OCI-LY1 (cell line): ENCODE data around the gene PHF14.
"Not testable (repeated sequence)": the region's sequence is repeated elsewhere in the genome, so short reads cannot be mapped to it uniquely, and the experiment has no call there.

Source experiments
- H2AFZ ChIP-seq: fragments of 200-600 bp; sonication (generic), shearing (Covaris generic); 2 replicates; pipeline ENCODE4 v1.6.0; 2014; ENCODE audit warnings: antibody characterized with exemption, mild to moderate bottlenecking, low read length
- H3F3A ChIP-seq: fragments of 200-600 bp; sonication (generic), shearing (Covaris generic); 2 replicates; pipeline ENCODE4 v1.6.0; 2014; ENCODE audit warnings: mild to moderate bottlenecking, antibody characterized with exemption, low read length, moderate library complexity; ENCODE audit not compliant: insufficient read depth
- H3K27ac ChIP-seq: fragments of 200-600 bp; sonication (generic); 2 replicates; pipeline ENCODE4 v1.5.1; 2014; ENCODE audit warnings: low read length, mixed run types, mild to moderate bottlenecking, low read depth; ENCODE audit not compliant: poor library complexity, severe bottlenecking
- H3K27me3 ChIP-seq: fragments of 200-600 bp; sonication (generic); 2 replicates; pipeline ENCODE4 v1.6.0; 2014; ENCODE audit warnings: antibody characterized with exemption, mild to moderate bottlenecking, low read length, moderate library complexity; ENCODE audit not compliant: insufficient read depth
- H3K36me3 ChIP-seq: fragments of 200-600 bp; sonication (generic); 2 replicates; pipeline ENCODE4 v1.6.1; 2014; ENCODE audit warnings: mild to moderate bottlenecking, antibody characterized with exemption, low read length, moderate library complexity, mixed read lengths; ENCODE audit not compliant: insufficient read depth
- H3K4me1 ChIP-seq: fragments of 200-600 bp; sonication (generic); 2 replicates; pipeline ENCODE4 v1.5.1; 2014; ENCODE audit warnings: mild to moderate bottlenecking, low read length, moderate library complexity; ENCODE audit not compliant: insufficient read depth, severe bottlenecking
- H3K4me2 ChIP-seq: fragments of 200-600 bp; sonication (generic), shearing (Covaris generic); 2 replicates; pipeline ENCODE4 v1.6.1; 2014; ENCODE audit warnings: low read length
- H3K4me3 ChIP-seq: fragments of 200-600 bp; sonication (generic); 2 replicates; pipeline ENCODE4 v1.5.1; 2014; ENCODE audit warnings: low read length, low read depth, mild to moderate bottlenecking, mixed read lengths; ENCODE audit not compliant: poor library complexity, severe bottlenecking
- H3K79me2 ChIP-seq: fragments of 200-600 bp; shearing (Covaris generic); 2 replicates; pipeline ENCODE4 v1.6.1; 2016; ENCODE audit warnings: mixed run types, low read length, mixed read lengths; ENCODE audit not compliant: insufficient read depth
- H3K9ac ChIP-seq: fragments of 200-600 bp; sonication (generic), shearing (Covaris generic); 2 replicates; pipeline ENCODE4 v1.6.1; 2014; ENCODE audit warnings: mild to moderate bottlenecking, low read length, mixed read lengths
- H3K9me2 ChIP-seq: fragments of 200-600 bp; sonication (generic), shearing (Covaris generic); 2 replicates; pipeline ENCODE4 v1.6.1; 2014; ENCODE audit warnings: low read depth, mild to moderate bottlenecking, low read length, mixed read lengths
- H3K9me3 ChIP-seq: fragments of 200-600 bp; shearing (Covaris generic); 2 replicates; pipeline ENCODE4 v1.6.1; 2014; ENCODE audit warnings: low read length, mixed read lengths
- H4K20me1 ChIP-seq: fragments of 200-600 bp; sonication (generic), shearing (Covaris generic); 2 replicates; pipeline ENCODE4 v1.6.0; 2016; ENCODE audit warnings: mild to moderate bottlenecking, low read length; ENCODE audit not compliant: insufficient read depth
- CTCF ChIP-seq: fragments of 200-600 bp; sonication (generic), shearing (Covaris generic); IDR thresholded peaks from 2 replicates; pipeline ENCODE4 v1.5.1; 2017; ENCODE audit warnings: mild to moderate bottlenecking, antibody characterized with exemption, low read length, moderate library complexity, mixed read lengths
- EZH2 ChIP-seq: fragments of 200-600 bp; sonication (generic), shearing (Covaris generic); IDR thresholded peaks from 2 replicates; pipeline ENCODE4 v1.8.0; 2017; ENCODE audit warnings: borderline replicate concordance, mixed run types, mild to moderate bottlenecking, antibody characterized with exemption, low read length, moderate library complexity, mixed read lengths

The PHF14 gene

GRCh38 chr7:10981317-10981716 lies 7.6 kb downstream of the PHF14 start:
- no peak overlapping the region for H2AFZ ChIP-seq
- H3K9me3 ChIP-seq = no peaks in the 10 kb centered on the region
- peaks cover 86% of the 10 kb centered on the region for H3K36me3 ChIP-seq
- no peaks in the 10 kb centered on the region for H3F3A ChIP-seq
- H3K9ac ChIP-seq = no peak overlapping the region
- no peak overlapping the region for H3K27ac ChIP-seq
- H3K4me3 ChIP-seq = no peak overlapping the region
- H4K20me1 ChIP-seq = no peaks in the 10 kb centered on the region
- H3K79me2 ChIP-seq = peaks cover 57% of the 10 kb centered on the region
- H3K9me2 ChIP-seq = no peaks in the 10 kb centered on the region
- no peaks in the 10 kb centered on the region for H3K27me3 ChIP-seq
- peaks cover 9% of the 10 kb centered on the region for H3K4me1 ChIP-seq
- no peak overlapping the region for H3K4me2 ChIP-seq
- no peak for TF ChIP-seq CTCF
- TF ChIP-seq EZH2 = no peak

GRCh38 chr7:10990748-10991147 lies 17.1 kb downstream of the PHF14 start:
- not testable (repeated sequence) for H3K27ac ChIP-seq, H4K20me1 ChIP-seq, H3K9me3 ChIP-seq, H3K79me2 ChIP-seq, H3K9ac ChIP-seq, H3K4me1 ChIP-seq, H3K9me2 ChIP-seq, H3F3A ChIP-seq, H3K4me2 ChIP-seq, H2AFZ ChIP-seq, H3K27me3 ChIP-seq, H3K4me3 ChIP-seq
- peaks cover 74% of the 10 kb centered on the region for H3K36me3 ChIP-seq

- not testable (repeated sequence) for H3K4me1 ChIP-seq, H4K20me1 ChIP-seq, H3K4me2 ChIP-seq, H3K9me2 ChIP-seq, H3F3A ChIP-seq, H3K9ac ChIP-seq, H3K9me3 ChIP-seq, H3K27me3 ChIP-seq, H3K27ac ChIP-seq, H2AFZ ChIP-seq, H3K4me3 ChIP-seq
- Histone ChIP-seq H3K79me2 (peaks cover 34% of the 10 kb centered on the region), H3K36me3 (peaks cover 64% of the 10 kb centered on the region)
These were observed 22.0 kb downstream of the PHF14 start for GRCh38 chr7:10995482-10996166.

GRCh38 chr7:10998996-10999757 lies 25.5 kb downstream of the PHF14 start:
- H3K36me3 ChIP-seq = peaks cover 51% of the 10 kb centered on the region
- H3K79me2 ChIP-seq = peaks cover 55% of the 10 kb centered on the region
- no peaks in the 10 kb centered on the region for H3K9me2 ChIP-seq
- H3K9ac ChIP-seq = no peak overlapping the region
- H2AFZ ChIP-seq = no peak overlapping the region
- H3F3A ChIP-seq = no peaks in the 10 kb centered on the region
- TF ChIP-seq EZH2 (no peak), CTCF (no peak)
- H3K4me1 ChIP-seq = no peaks in the 10 kb centered on the region
- H3K9me3 ChIP-seq = no peaks in the 10 kb centered on the region
- H4K20me1 ChIP-seq = no peaks in the 10 kb centered on the region
- no peak overlapping the region for H3K27ac ChIP-seq
- H3K4me3 ChIP-seq = no peak overlapping the region
- no peaks in the 10 kb centered on the region for H3K27me3 ChIP-seq
- H3K4me2 ChIP-seq = no peak overlapping the region
